ENCODE data around the gene ZMAT3.
A peak's percentile ranks its signal among the peaks of the same experiment; 100 is the strongest.

Gene ZMAT3

DNA sequence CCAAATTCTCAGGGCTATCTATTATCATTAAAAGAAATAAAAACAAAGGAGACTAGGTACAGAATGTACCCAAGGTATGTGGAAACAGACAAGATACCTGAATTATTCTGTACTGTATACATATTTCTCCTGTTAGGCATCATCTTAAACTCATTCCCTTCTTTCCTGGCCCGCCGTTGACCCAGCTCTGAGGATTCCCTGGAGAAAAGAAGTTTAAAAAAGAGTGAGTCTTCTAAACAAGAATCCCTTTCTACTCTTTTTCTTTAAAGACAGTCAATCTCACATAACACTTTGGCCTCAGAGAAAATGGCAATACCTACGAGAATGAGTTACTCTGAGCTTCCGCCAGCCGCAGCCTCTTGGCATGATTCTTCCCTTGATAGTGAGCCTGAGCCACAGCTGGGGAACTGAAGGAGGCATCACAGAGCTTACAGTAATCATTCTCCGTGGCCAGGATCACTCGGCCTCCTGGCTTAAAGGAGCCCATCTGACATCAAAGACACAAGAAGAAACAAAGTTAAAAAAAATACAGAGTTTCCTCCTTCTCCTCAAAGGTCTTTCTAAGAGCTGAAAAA lies 44.2 kb downstream of the ZMAT3 start:
- Histone ChIP-seq H2AK5ac (ENCODE audit: low read length, severe bottlenecking) (no peak overlapping the region), H4K91ac (ENCODE audit: low read length) (no peak overlapping the region), H3K9me3 (ENCODE audit: control insufficient read depth, low read length) (no peaks in the 10 kb centered on the region), H2AFZ (ENCODE audit: low read depth, low read length) (no peak overlapping the region), H2BK5ac (ENCODE audit: low read depth, low read length, poor library complexity, severe bottlenecking) (no peak overlapping the region), H3K14ac (ENCODE audit: low read length in 2 of 2) (no peak overlapping the region), H3K79me1 (replicated peaks; ENCODE audit: low read length, poor library complexity, severe bottlenecking) (peaks cover 5% of the 10 kb centered on the region), H3K18ac (ENCODE audit: low read depth in 1 of 2, low read length in 2 of 2) (peak overlapping the region in 1 of 2 experiments; percentile 61), H2BK120ac (ENCODE audit: low read depth, low read length) (no peak overlapping the region), H2BK15ac (ENCODE audit: low read depth, poor library complexity, severe bottlenecking) (no peak overlapping the region), H3K4me1 (ENCODE audit: control insufficient read depth, insufficient read depth, low read depth, low read length) (peaks cover 4% of the 10 kb centered on the region), H4K8ac (ENCODE audit: low read length) (no peak overlapping the region), H3K4me3 (ENCODE audit: insufficient read depth in 1 of 2, low read depth in 1 of 2, low read length in 2 of 2) (no peak overlapping the region), H3K9ac (ENCODE audit: low read length) (peak overlapping the region; percentile 54), H3K27ac (ENCODE audit: low read length, poor library complexity, severe bottlenecking) (peak overlapping the region; percentile 15), H3K23ac (ENCODE audit: low read length in 2 of 2) (no peak overlapping the region), H3K4me2 (ENCODE audit: low read length, poor library complexity, severe bottlenecking) (no peak overlapping the region), H3K36me3 (ENCODE audit: control insufficient read depth in 1 of 2, insufficient read depth in 2 of 2, low read depth in 1 of 2, low read length in 2 of 2) (peaks cover 14 to 65% of the 10 kb centered on the region in 2 experiments), H3K4ac (ENCODE audit: low read depth in 1 of 2, low read length in 2 of 2) (no peak overlapping the region), H3K27me3 (ENCODE audit: control insufficient read depth in 1 of 2, insufficient read depth in 1 of 2, low read length in 2 of 2) (no peaks in the 10 kb centered on the region), H2BK12ac (ENCODE audit: low read length in 2 of 2) (no peak overlapping the region)
- DNase-seq, result peak; percentile 79
- 37% methylated on average over 7 of the region's 7 CpGs for WGBS

DNA sequence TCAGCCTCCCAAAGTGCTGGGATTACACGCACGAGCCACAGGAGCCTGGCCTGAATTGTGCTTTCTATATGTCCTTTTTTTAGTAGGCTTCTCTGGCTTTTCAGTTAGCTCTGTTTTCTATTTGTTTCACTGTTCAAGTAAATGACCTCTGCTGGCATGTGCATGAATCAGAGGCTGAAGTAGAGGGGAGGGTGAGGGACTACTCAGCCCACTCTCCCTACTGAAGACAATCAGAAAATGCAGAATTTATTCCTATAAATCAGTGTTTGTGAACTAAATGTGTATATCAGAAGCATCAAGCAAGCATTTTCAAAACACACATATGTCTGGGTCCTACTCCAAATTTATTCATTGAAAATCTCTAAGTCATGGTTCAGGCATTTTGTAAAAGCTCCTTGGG lies 45.0 kb downstream of the ZMAT3 start:
- H3K27me3 ChIP-seq (ENCODE audit: control insufficient read depth in 1 of 2, insufficient read depth in 1 of 2, low read length in 2 of 2), result no peaks in the 10 kb centered on the region
- H3K4me1 ChIP-seq (ENCODE audit: control insufficient read depth, insufficient read depth, low read depth, low read length), result peaks cover 4% of the 10 kb centered on the region
- H3K79me1 ChIP-seq (replicated peaks; ENCODE audit: low read length, poor library complexity, severe bottlenecking), result peaks cover 5% of the 10 kb centered on the region
- H4K8ac ChIP-seq (ENCODE audit: low read length), result no peak overlapping the region
- no peak overlapping the region for H3K4me2 ChIP-seq (ENCODE audit: low read length, poor library complexity, severe bottlenecking)
- H3K36me3 ChIP-seq (ENCODE audit: control insufficient read depth in 1 of 2, insufficient read depth in 2 of 2, low read depth in 1 of 2, low read length in 2 of 2), result peaks cover 8 to 72% of the 10 kb centered on the region in 2 experiments
- H3K23ac ChIP-seq (ENCODE audit: low read length in 2 of 2), result no peak overlapping the region
- H2AFZ ChIP-seq (ENCODE audit: low read depth, low read length), result no peak overlapping the region
- no peak overlapping the region for H2BK15ac ChIP-seq (ENCODE audit: low read depth, poor library complexity, severe bottlenecking)
- no peak overlapping the region for H3K14ac ChIP-seq (ENCODE audit: low read length in 2 of 2)
- no peak overlapping the region for H3K4ac ChIP-seq (ENCODE audit: low read depth in 1 of 2, low read length in 2 of 2)
- 50% methylated on average over 2 of the region's 2 CpGs for WGBS
- no peak overlapping the region for H4K91ac ChIP-seq (ENCODE audit: low read length)
- H3K4me3 ChIP-seq (ENCODE audit: insufficient read depth in 1 of 2, low read depth in 1 of 2, low read length in 2 of 2), result no peak overlapping the region
- H3K9ac ChIP-seq (ENCODE audit: low read length), result peak overlapping the region; percentile 54
- H3K9me3 ChIP-seq (ENCODE audit: control insufficient read depth, low read length), result no peaks in the 10 kb centered on the region
- H2BK5ac ChIP-seq (ENCODE audit: low read depth, low read length, poor library complexity, severe bottlenecking), result no peak overlapping the region
- peak; percentile 80 for DNase-seq
- H3K18ac ChIP-seq (ENCODE audit: low read depth in 1 of 2, low read length in 2 of 2), result peak overlapping the region in 1 of 2 experiments; percentile 12
- H2BK12ac ChIP-seq (ENCODE audit: low read length in 2 of 2), result no peak overlapping the region
- H3K27ac ChIP-seq (ENCODE audit: low read length, poor library complexity, severe bottlenecking), result peak overlapping the region; percentile 9
- no peak overlapping the region for H2AK5ac ChIP-seq (ENCODE audit: low read length, severe bottlenecking)
- no peak overlapping the region for H2BK120ac ChIP-seq (ENCODE audit: low read depth, low read length)

DNA sequence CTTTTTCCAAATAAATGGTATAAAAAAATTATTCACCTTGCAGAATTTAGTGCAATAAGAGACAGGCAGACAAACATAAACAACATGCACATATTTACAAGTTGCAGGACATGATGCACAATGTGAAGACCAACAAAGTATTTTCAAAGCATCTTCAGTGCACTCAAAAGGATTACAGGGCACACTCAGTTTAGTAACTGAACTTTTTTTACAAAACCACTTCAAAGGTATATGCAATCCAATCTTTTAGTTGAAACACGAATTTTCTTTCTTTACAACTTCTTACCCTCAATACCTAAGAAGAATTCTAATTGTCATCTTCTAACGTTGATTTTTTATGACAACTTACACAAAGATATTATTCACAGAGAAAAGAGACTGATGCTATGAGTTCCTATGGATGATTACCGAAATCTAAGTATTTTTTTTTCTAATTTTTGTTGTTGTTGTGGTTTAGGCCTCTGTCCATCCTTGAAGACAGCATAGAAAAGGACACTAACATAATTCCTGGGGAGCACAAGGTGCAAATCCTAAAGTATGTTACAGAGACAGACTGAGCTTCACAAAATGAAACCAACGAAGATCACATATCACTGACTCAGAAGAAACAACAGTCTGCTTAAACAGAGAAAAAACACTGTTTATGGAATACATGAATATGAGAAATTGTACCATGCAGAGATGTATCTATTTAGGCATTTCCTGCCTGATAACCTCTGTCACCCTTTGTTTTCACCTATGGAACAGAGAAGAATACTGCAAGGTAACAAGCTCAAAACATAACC lies 50.3 kb downstream of the ZMAT3 start:
- Histone ChIP-seq H2BK120ac (ENCODE audit: low read depth, low read length) (no peak overlapping the region), H3K4me1 (ENCODE audit: control insufficient read depth, insufficient read depth, low read depth, low read length) (peaks cover 1% of the 10 kb centered on the region), H3K79me1 (replicated peaks; ENCODE audit: low read length, poor library complexity, severe bottlenecking) (peaks cover 9% of the 10 kb centered on the region), H3K9me3 (ENCODE audit: control insufficient read depth, low read length) (no peaks in the 10 kb centered on the region), H3K9ac (ENCODE audit: low read length) (peak overlapping the region; percentile 30), H2AFZ (ENCODE audit: low read depth, low read length) (no peak overlapping the region), H3K4me2 (ENCODE audit: low read length, poor library complexity, severe bottlenecking) (no peak overlapping the region), H2BK12ac (ENCODE audit: low read length in 2 of 2) (no peak overlapping the region), H3K36me3 (ENCODE audit: control insufficient read depth in 1 of 2, insufficient read depth in 2 of 2, low read depth in 1 of 2, low read length in 2 of 2) (peaks cover 3 to 77% of the 10 kb centered on the region in 2 experiments), H2BK15ac (ENCODE audit: low read depth, poor library complexity, severe bottlenecking) (no peak overlapping the region), H2AK5ac (ENCODE audit: low read length, severe bottlenecking) (no peak overlapping the region), H3K4me3 (ENCODE audit: insufficient read depth in 1 of 2, low read depth in 1 of 2, low read length in 2 of 2) (no peak overlapping the region), H3K14ac (ENCODE audit: low read length in 2 of 2) (no peak overlapping the region), H4K8ac (ENCODE audit: low read length) (no peak overlapping the region), H3K27me3 (ENCODE audit: control insufficient read depth in 1 of 2, insufficient read depth in 1 of 2, low read length in 2 of 2) (no peaks in the 10 kb centered on the region), H2BK5ac (ENCODE audit: low read depth, low read length, poor library complexity, severe bottlenecking) (no peak overlapping the region), H3K4ac (ENCODE audit: low read depth in 1 of 2, low read length in 2 of 2) (no peak overlapping the region), H3K23ac (ENCODE audit: low read length in 2 of 2) (no peak overlapping the region), H3K18ac (ENCODE audit: low read depth in 1 of 2, low read length in 2 of 2) (no peak overlapping the region), H4K91ac (ENCODE audit: low read length) (no peak overlapping the region), H3K27ac (ENCODE audit: low read length, poor library complexity, severe bottlenecking) (no peak overlapping the region)
- 90% methylated on average over 1 of the region's 4 CpGs for WGBS
- peak; percentile 12 for DNase-seq

DNA sequence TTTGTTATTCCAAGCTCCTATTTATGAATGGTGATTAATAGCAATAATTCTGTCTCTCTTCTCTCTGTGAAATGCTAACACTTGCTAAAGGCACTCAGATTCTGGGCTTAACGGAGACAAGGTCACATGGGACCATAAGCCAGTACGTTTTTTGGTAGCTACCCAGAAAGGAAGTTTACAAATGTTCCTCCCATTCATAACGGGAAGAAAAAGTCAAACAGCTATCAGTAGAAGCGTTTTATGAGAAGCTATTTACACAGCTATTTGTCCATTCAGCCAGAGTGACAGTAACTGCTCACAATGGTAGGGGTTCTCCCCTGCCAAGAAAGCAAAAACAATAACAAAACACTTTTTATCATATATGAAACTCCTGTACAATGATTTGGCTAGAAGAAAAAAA lies 51.5 kb downstream of the ZMAT3 start:
- Histone ChIP-seq H3K4me1 (ENCODE audit: control insufficient read depth, insufficient read depth, low read depth, low read length) (peaks cover 1% of the 10 kb centered on the region), H3K9ac (ENCODE audit: low read length) (peak overlapping the region; percentile 3), H2AFZ (ENCODE audit: low read depth, low read length) (no peak overlapping the region), H3K79me1 (replicated peaks; ENCODE audit: low read length, poor library complexity, severe bottlenecking) (peaks cover 9% of the 10 kb centered on the region), H4K8ac (ENCODE audit: low read length) (no peak overlapping the region), H3K4me2 (ENCODE audit: low read length, poor library complexity, severe bottlenecking) (no peak overlapping the region), H3K9me3 (ENCODE audit: control insufficient read depth, low read length) (no peaks in the 10 kb centered on the region), H3K27me3 (ENCODE audit: control insufficient read depth in 1 of 2, insufficient read depth in 1 of 2, low read length in 2 of 2) (no peaks in the 10 kb centered on the region), H3K27ac (ENCODE audit: low read length, poor library complexity, severe bottlenecking) (no peak overlapping the region), H3K4me3 (ENCODE audit: insufficient read depth in 1 of 2, low read depth in 1 of 2, low read length in 2 of 2) (no peak overlapping the region), H3K4ac (ENCODE audit: low read depth in 1 of 2, low read length in 2 of 2) (no peak overlapping the region), H2BK12ac (ENCODE audit: low read length in 2 of 2) (no peak overlapping the region), H3K36me3 (ENCODE audit: control insufficient read depth in 1 of 2, insufficient read depth in 2 of 2, low read depth in 1 of 2, low read length in 2 of 2) (peaks cover 3 to 69% of the 10 kb centered on the region in 2 experiments), H4K91ac (ENCODE audit: low read length) (no peak overlapping the region), H3K23ac (ENCODE audit: low read length in 2 of 2) (no peak overlapping the region), H2BK15ac (ENCODE audit: low read depth, poor library complexity, severe bottlenecking) (no peak overlapping the region), H2BK120ac (ENCODE audit: low read depth, low read length) (no peak overlapping the region), H2AK5ac (ENCODE audit: low read length, severe bottlenecking) (no peak overlapping the region), H3K18ac (ENCODE audit: low read depth in 1 of 2, low read length in 2 of 2) (no peak overlapping the region), H2BK5ac (ENCODE audit: low read depth, low read length, poor library complexity, severe bottlenecking) (no peak overlapping the region), H3K14ac (ENCODE audit: low read length in 2 of 2) (no peak overlapping the region)
- 54% methylated on average over 4 of the region's 4 CpGs for WGBS
- DNase-seq, result peak; percentile 15

Measured in mesenchymal stem cell (in vitro differentiated cells and primary cell).